ENCODE results near the gene RNASEH1.
"Not testable (repeated sequence)": the region's sequence is repeated elsewhere in the genome, so short reads cannot be mapped to it uniquely, and the experiment has no call there.

RNASEH1 gene

GRCh38 chr2:3503483-3503882 is 54.6 kb downstream of the RNASEH1 start:
- no peak for DNase-seq (ENCODE audit: insufficient read length, low spot score)
- FAIRE-seq, result no peak
- no peak for TF ChIP-seq CTCF (IDR thresholded peaks at IDR 0.05; ENCODE audit: insufficient read depth, missing control alignments)

- no peak for FAIRE-seq
Observed at GRCh38 chr2:3503046-3503445, 55.1 kb downstream of the RNASEH1 start.

GRCh38 chr2:3500326-3500899 is 57.7 kb downstream of the RNASEH1 start:
- FAIRE-seq, result no peak

More at GRCh38 chr2:3503046-3503445, 55.1 kb downstream of the RNASEH1 start:
- DNase-seq (ENCODE audit: insufficient read length, low spot score), result no peak
- no peak for TF ChIP-seq CTCF (IDR thresholded peaks at IDR 0.05; ENCODE audit: insufficient read depth, missing control alignments)

GRCh38 chr2:3498783-3499394 is 59.2 kb downstream of the RNASEH1 start:
- DNase-seq (ENCODE audit: insufficient read length, low spot score) (no peak), FAIRE-seq (no peak)
- TF ChIP-seq CTCF (IDR thresholded peaks at IDR 0.05; ENCODE audit: insufficient read depth, missing control alignments), result no peak

More at GRCh38 chr2:3500326-3500899, 57.7 kb downstream of the RNASEH1 start:
- no peak for DNase-seq (ENCODE audit: insufficient read length, low spot score)
- TF ChIP-seq CTCF (IDR thresholded peaks at IDR 0.05; ENCODE audit: insufficient read depth, missing control alignments), result no peak

GRCh38 chr2:3496708-3497080 is 61.4 kb downstream of the RNASEH1 start:
- FAIRE-seq; DNase-seq (ENCODE audit: insufficient read length, low spot score): not testable (repeated sequence)
